Left ventricle myocardium inferior (tissue), 1 donor: ENCODE measurements around the gene ECE1. TPM values are rescaled to one million over a fixed set of nuclear protein-coding genes. Genes with fewer than 3 reads are reported as not detected.

Experiments
- DNase-seq: peaks from one replicate; pipeline ENCODE4 v3.0.0-alpha.2; 2020
- H3K27ac ChIP-seq: fragments of 200-600 bp; replicated peaks from 2 replicates; pipeline ENCODE4 v1.8.0; 2021
- H3K27me3 ChIP-seq: fragments of 200-600 bp; 2 replicates; pipeline ENCODE4 v1.8.0; 2021; ENCODE audit warnings: low read depth
- H3K36me3 ChIP-seq: fragments of 200-600 bp; 2 replicates; pipeline ENCODE4 v1.8.0; 2021
- H3K4me1 ChIP-seq: fragments of 200-600 bp; 2 replicates; pipeline ENCODE4 v1.8.0; 2021
- H3K4me3 ChIP-seq: fragments of 200-600 bp; 2 replicates; pipeline ENCODE4 v1.8.0; 2021; ENCODE audit warnings: mild to moderate bottlenecking, moderate library complexity
- H3K9me3 ChIP-seq: fragments of 200-600 bp; replicated peaks from 2 replicates; pipeline ENCODE4 v1.8.0; 2021
- CTCF ChIP-seq: fragments of 200-600 bp; IDR thresholded peaks from 2 replicates; pipeline ENCODE4 v1.8.0; 2021; ENCODE audit warnings: antibody characterized with exemption, mild to moderate bottlenecking, borderline replicate concordance
- intact Hi-C: fragments of 100-400 bp; cut with micrococcal nuclease; formaldehyde crosslinking; loops from one replicate; pipeline ENCODE4 v1.11.0; 2022
- total RNA-seq: library from RNA; stranded (reverse); fragmentation: NEBNext Ultra II Directional; extraction: Animal tissue kit (Norgen Biotek cat#: 25700); gene quantifications from one replicate; pipeline ENCODE4 v1.2.1, GENCODE V29; 2021
- donor health status: DM: no; HTN: yes; CAD: no; lungs with severe emphysema.

ECE1 gene
- total RNA-seq, 1 donor from 2014 or later: 54.7 TPM

- H3K36me3 ChIP-seq: peaks cover 96% of the 10 kb centered on the region
Observed at GRCh38 chr1:21240706-21241105, 49.6 kb downstream of the ECE1 start.

GRCh38 chr1:21239221-21239620 is 51.0 kb downstream of the ECE1 start:
- H3K9me3 ChIP-seq: no peaks in the 10 kb centered on the region
- no peak overlapping the region for H3K27ac ChIP-seq
- peaks cover 96% of the 10 kb centered on the region for H3K36me3 ChIP-seq
- peaks cover 50% of the 10 kb centered on the region for H3K4me1 ChIP-seq
- no peak for TF ChIP-seq CTCF
- no peak for DNase-seq
- no peaks in the 10 kb centered on the region for H3K27me3 ChIP-seq
- no peak overlapping the region for H3K4me3 ChIP-seq
- intact Hi-C loops: no loop called here

More at GRCh38 chr1:21240706-21241105, 49.6 kb downstream of the ECE1 start:
- H3K9me3 ChIP-seq: no peaks in the 10 kb centered on the region
- H3K4me1 ChIP-seq: peaks cover 35% of the 10 kb centered on the region
- no peak for TF ChIP-seq CTCF
- H3K27ac ChIP-seq: no peak overlapping the region
- intact Hi-C loops: no loop called here
- no peaks in the 10 kb centered on the region for H3K27me3 ChIP-seq
- DNase-seq: no peak
- H3K4me3 ChIP-seq: no peak overlapping the region

GRCh38 chr1:21238141-21238800 is 52.0 kb downstream of the ECE1 start:
- Histone ChIP-seq H3K4me1 (peaks cover 50% of the 10 kb centered on the region), H3K9me3 (no peaks in the 10 kb centered on the region), H3K27me3 (no peaks in the 10 kb centered on the region), H3K36me3 (peaks cover 95% of the 10 kb centered on the region), H3K27ac (peak overlapping the region; percentile 77), H3K4me3 (no peak overlapping the region)
- no peak for TF ChIP-seq CTCF
- DNase-seq: no peak
- intact Hi-C loops: no loop called here

- H3K27me3 ChIP-seq: no peaks in the 10 kb centered on the region
- TF ChIP-seq CTCF: no peak
- DNase-seq: peak; percentile 53
- intact Hi-C loops: no loop called here
- no peaks in the 10 kb centered on the region for H3K9me3 ChIP-seq
- no peak overlapping the region for H3K4me3 ChIP-seq
- peaks cover 95% of the 10 kb centered on the region for H3K36me3 ChIP-seq
- H3K4me1 ChIP-seq: peaks cover 50% of the 10 kb centered on the region
- peak overlapping the region; percentile 77 for H3K27ac ChIP-seq
Observed at GRCh38 chr1:21237446-21238088, 52.7 kb downstream of the ECE1 start.

GRCh38 chr1:21236178-21236577 is 54.1 kb downstream of the ECE1 start:
- intact Hi-C loops: no loop called here
- Histone ChIP-seq H3K4me3 (no peak overlapping the region), H3K27me3 (no peaks in the 10 kb centered on the region), H3K9me3 (no peaks in the 10 kb centered on the region), H3K4me1 (peaks cover 50% of the 10 kb centered on the region), H3K36me3 (peaks cover 88% of the 10 kb centered on the region), H3K27ac (no peak overlapping the region)
- TF ChIP-seq CTCF: no peak
- no peak for DNase-seq
